GM12892 (cell line): ENCODE data around the gene GNB1L.

Source experiments
- DNase-seq: peaks from one replicate; pipeline ENCODE4 v3.0.0; 2011; ENCODE audit not compliant: insufficient read length
- FAIRE-seq: peaks from 2 replicates; lab custom pipeline; 2011; peaks lifted over from hg19 to GRCh38; lab: Jason Lieb, UNC
- POLR2A ChIP-seq: IDR thresholded peaks from 2 replicates; pipeline ENCODE4 v1.6.1; 2011; ENCODE audit warnings: low read depth, low read length, control low read depth
- POLR2AphosphoS5 ChIP-seq: IDR thresholded peaks from 2 replicates; pipeline ENCODE4 v1.6.1; 2011; ENCODE audit warnings: low read depth, low read length, control low read depth
- TAF1 ChIP-seq: IDR thresholded peaks from 2 replicates; pipeline ENCODE4 v1.6.1; 2011; ENCODE audit warnings: low read depth, mild to moderate bottlenecking, control low read depth, low read length, borderline replicate concordance

The GNB1L gene

GRCh38 chr22:19745155-19746101, 109.2 kb downstream of the GNB1L start:
- FAIRE-seq (no peak), DNase-seq (no peak)
- TF ChIP-seq TAF1 (no peak), POLR2A (no peak), POLR2AphosphoS5 (no peak)

GRCh38 chr22:19744350-19745006, 110.2 kb downstream of the GNB1L start:
- FAIRE-seq (no peak), DNase-seq (no peak)
- TF ChIP-seq POLR2A (no peak), POLR2AphosphoS5 (no peak), TAF1 (no peak)

GRCh38 chr22:19743651-19744050, 111.0 kb downstream of the GNB1L start:
- FAIRE-seq (no peak), DNase-seq (no peak)
- no peak for TF ChIP-seq TAF1
- no peak for TF ChIP-seq POLR2A
- TF ChIP-seq POLR2AphosphoS5: no peak

DNA sequence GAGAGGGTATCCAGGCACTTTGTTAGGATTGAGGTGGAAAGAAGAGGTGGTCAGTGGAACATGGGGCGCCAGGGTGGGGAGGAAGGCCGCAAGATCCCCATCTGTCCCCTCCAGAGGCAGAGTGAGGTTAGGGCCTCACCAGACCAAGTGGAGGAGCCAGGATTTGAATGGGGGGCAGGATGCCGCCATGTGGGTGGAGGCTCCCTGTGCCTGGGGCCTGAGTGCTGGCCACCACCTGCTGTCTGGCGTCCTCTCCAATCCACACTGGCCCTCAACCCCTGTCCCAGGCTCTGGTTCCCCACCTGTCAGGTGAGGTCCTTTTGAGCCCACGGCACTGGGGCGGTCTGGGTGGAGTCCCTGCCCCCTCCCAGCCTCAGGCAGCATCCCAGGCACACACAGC, 111.6 kb downstream of the GNB1L start:
- no peak for TF ChIP-seq TAF1
- no peak for TF ChIP-seq POLR2AphosphoS5
- no peak for TF ChIP-seq POLR2A
- DNase-seq: no peak

DNA sequence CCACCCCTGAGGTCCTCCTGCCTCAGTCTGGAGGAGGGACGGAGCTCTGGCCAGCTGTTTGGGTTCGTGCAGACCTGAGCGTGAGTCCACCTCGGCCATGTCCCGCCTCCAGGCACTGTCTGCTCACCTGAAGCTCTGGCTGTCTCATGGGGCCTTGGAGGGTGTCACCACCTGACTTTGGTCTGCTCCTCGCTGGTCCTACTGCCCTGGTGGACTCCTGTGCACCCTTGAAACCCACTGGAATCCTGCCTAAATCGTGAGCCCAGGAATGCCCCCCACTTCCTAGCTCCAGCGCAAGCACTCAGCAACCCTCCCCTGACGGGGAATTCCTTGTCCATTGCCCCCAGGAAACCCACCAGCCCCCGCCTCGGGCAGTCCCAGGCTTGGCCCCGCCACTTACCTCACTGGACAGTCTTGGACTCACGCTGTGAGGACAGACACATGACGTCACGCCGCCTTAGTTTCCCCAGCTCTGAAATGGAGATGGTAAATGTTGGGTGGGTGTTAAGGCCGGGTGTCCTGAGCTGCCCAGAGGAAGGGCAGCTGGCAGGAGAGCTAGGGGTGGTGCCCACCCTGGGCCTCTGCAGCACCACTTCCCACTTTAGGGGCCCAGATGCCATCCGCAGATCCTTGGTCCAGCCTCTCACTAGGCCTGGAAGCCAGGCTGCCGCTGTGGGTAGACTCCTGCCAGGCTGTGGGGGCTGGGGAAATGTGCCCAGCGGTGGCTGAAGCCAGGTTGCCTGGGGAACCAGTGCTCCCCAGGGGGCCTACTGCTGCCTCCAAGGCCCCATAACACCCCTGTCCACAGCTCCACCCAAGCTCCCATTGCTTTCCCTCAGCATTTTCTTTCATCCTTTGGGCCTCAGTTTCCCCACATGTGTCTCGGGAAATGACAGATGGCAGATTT, 112.3 kb downstream of the GNB1L start:
- FAIRE-seq (no peak), DNase-seq (no peak)
- TF ChIP-seq TAF1 (no peak), POLR2A (no peak), POLR2AphosphoS5 (no peak)

More for the DNA sequence above, 111.6 kb downstream of the GNB1L start:
- no peak for FAIRE-seq

GRCh38 chr22:19741053-19741452, 113.6 kb downstream of the GNB1L start:
- TF ChIP-seq POLR2A: no peak
- TF ChIP-seq TAF1: no peak
- TF ChIP-seq POLR2AphosphoS5: no peak
- no peak for FAIRE-seq
- DNase-seq: no peak

- no peak for DNase-seq
- TF ChIP-seq POLR2A: no peak
- no peak for TF ChIP-seq POLR2AphosphoS5
- no peak for TF ChIP-seq TAF1
- FAIRE-seq: no peak
Measured at GRCh38 chr22:19740586-19740985, 114.1 kb downstream of the GNB1L start.

DNA sequence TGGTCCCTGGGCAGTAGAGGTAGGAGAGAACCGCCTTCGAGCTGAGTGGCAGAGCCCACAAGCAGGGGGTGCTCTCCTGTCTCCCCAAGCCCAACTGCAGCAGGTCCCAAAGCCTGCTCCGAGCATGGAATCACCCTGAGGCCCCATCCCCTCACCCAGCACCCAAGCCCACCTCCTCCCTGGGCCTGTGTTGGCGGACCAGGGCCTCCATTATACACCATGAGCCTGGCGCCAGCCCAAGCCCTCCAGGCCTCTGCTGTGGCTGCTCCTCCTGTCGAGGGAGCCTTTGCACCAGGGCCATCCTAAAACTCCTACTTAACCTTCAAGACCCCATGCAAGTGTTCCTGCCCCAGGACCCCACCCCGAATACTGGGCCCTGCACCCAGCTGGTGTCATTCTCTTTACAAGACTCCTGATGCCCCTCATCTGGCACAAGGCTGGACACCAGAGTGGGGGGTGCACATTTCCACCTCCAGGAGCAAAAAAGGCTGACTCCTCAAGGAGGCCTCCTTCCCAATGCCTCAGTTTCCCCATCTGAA, 114.7 kb downstream of the GNB1L start:
- TF ChIP-seq POLR2AphosphoS5: no peak
- no peak for TF ChIP-seq TAF1
- no peak for TF ChIP-seq POLR2A
- DNase-seq (no peak), FAIRE-seq (no peak)

DNA sequence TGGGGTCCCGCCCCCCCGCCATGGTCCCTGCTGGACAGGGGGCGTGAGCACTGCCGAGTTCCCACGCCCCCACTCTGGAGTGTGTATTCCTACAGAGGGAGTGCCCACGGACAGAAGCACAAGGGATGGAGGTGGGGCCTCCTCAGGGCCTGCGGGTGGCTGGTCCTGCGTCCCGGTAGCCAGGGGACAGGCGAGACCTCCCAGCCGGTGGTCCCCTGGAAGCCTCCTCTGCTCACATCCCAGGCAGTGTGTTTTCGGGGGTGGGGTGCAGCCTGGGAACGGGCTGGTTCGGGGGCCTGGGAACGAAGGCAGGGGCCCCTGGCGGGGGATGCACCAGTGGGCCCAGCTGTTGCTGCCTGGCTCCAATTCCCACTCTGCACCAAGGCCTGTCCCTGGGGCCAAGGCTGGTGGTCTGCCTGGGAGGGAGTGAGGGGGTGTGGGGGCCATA, 115.2 kb downstream of the GNB1L start:
- DNase-seq (no peak), FAIRE-seq (no peak)
- TF ChIP-seq POLR2A (no peak), POLR2AphosphoS5 (no peak), TAF1 (no peak)

GRCh38 chr22:19738664-19739447, 115.8 kb downstream of the GNB1L start:
- no peak for DNase-seq
- no peak for FAIRE-seq
- TF ChIP-seq TAF1 (no peak), POLR2AphosphoS5 (no peak), POLR2A (no peak)
